Activated CD8-positive, alpha-beta T cell treated with anti-CD3 and anti-CD28 coated beads, Interleukin-2, amount 10 ng/mL, durations not matched to agents 7 days and 5 days (primary cell): ENCODE data around the gene GPSM3. TPM values are rescaled to one million over a fixed set of nuclear protein-coding genes. Genes with fewer than 3 reads are reported as not detected.
A peak's percentile ranks its signal among the peaks of the same experiment; 100 is the strongest.
"Not testable (repeated sequence)": the region's sequence is repeated elsewhere in the genome, so short reads cannot be mapped to it uniquely, and the experiment has no call there.

Experiments used
- ATAC-seq: fragments of 150-1000 bp; cut with Tn5 transposase; one replicate; pipeline ENCODE4 v1.10.0; 2021; ENCODE audit warnings: moderate library complexity
- CTCF ChIA-PET: fragments of 350-600 bp; sonication (Branson Sonifier 250); formaldehyde crosslinking; loops from one replicate; lab custom pipeline; 2021; ENCODE audit warnings: antibody characterized with exemption; lab: Charles Lee
- POLR2A ChIA-PET: fragments of 350-600 bp; sonication (Branson Sonifier 250); formaldehyde crosslinking; loops from one replicate; lab custom pipeline; 2021; ENCODE audit warnings: antibody characterized with exemption; lab: Charles Lee
- DNase-seq: peaks from one replicate; pipeline ENCODE4 v3.0.0-alpha.2; 2020
- H3K27ac Mint-ChIP-seq: one replicate; pipeline ENCODE4 v1.8.0; 2021; ENCODE audit warnings: mild to moderate bottlenecking, mixed read lengths
- H3K27me3 Mint-ChIP-seq: one replicate; pipeline ENCODE4 v1.8.0; 2021; ENCODE audit warnings: low read depth, mixed read lengths
- H3K36me3 Mint-ChIP-seq: one replicate; pipeline ENCODE4 v1.8.0; 2021; ENCODE audit warnings: low read depth, mixed read lengths
- H3K4me1 Mint-ChIP-seq: one replicate; pipeline ENCODE4 v1.8.0; 2021; ENCODE audit warnings: low read depth, mixed read lengths
- H3K4me3 Mint-ChIP-seq: one replicate; pipeline ENCODE4 v1.8.0; 2021; ENCODE audit warnings: mild to moderate bottlenecking, mixed read lengths
- H3K9me3 Mint-ChIP-seq: one replicate; pipeline ENCODE4 v1.8.0; 2022; ENCODE audit warnings: mixed read lengths; ENCODE audit not compliant: insufficient read depth
- total RNA-seq, 2 experiments: library from RNA; stranded (reverse); gene quantifications; one replicate each; pipeline ENCODE4 v1.2.3, GENCODE V29; 2021

The GPSM3 gene
- total RNA-seq, 2 experiments from 2014 or later, result 216 to 223 TPM

DNA sequence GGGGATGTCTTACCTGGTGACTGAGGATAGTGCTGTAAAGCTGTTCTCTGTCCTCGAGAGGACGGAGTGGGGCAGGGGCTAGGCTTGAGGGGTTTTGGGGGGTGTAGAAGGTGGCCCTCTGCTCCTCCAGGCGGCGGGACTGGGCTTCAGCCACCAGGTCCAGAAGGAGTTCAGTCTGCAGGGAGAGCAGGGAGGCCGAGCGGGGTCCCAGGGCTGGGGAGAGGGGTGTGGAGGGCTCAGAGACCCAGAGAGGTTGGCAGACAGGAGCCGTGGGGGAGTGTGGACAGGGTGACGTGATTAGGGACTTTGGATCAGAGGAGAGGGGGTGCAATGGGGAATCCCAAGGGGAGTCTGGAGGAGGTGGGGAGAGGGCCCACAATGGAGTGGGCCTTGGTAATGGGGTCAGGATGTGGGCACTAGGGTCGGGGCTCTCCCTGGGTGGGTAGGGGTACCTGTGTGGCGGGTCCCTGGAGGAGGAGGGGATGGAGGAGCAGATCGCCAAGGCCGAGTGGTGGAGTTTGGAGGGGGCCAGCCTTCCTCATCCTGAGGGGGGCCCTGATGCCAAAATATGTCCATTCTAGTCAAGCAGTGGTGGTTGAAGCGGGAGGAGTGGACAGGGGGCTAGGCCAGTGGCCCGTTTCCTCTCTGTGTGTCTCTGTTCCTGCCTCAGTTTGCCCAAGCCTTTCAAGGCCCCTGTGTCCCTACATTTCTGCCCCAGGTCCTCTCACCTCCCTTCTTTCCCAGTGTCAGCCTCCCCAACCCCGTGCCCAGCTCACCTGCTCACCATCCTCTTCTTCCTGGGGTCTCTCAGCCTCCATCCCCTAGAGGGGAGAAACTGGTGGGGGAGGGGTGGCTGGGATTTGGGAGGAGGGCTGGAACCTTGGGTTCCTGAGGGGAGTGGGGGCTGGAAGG is 491 bp downstream of the GPSM3 start:
- peak overlapping the region; percentile 97 for H3K27ac Mint-ChIP-seq
- ATAC-seq, result no peak
- H3K4me1 Mint-ChIP-seq, result peaks cover 53% of the 10 kb centered on the region
- peak overlapping the region; percentile 99 for H3K4me3 Mint-ChIP-seq
- no peak for DNase-seq
- H3K27me3 Mint-ChIP-seq, result no peaks in the 10 kb centered on the region
- H3K9me3 Mint-ChIP-seq, result no peaks in the 10 kb centered on the region
- POLR2A ChIA-PET, result interaction anchor here (1.0 to 6.5 kb wide), 7 partner anchors 9 to 780 kb away, joined by 3 to 45 read pairs (median 7); partner anchors contain the start of genes ATF6B, FKBPL and RNF5
- CTCF ChIA-PET, result interaction anchor here (0.9 to 2.5 kb wide), 7 partner anchors 9 to 646 kb away, joined by 3 to 8 read pairs (median 3); partner anchors contain the start of genes AGPAT1 and TAP2
- peaks cover 49% of the 10 kb centered on the region for H3K36me3 Mint-ChIP-seq

- POLR2A ChIA-PET, result interaction anchor here (1.0 to 6.5 kb wide), 9 partner anchors 8 to 780 kb away, joined by 3 to 45 read pairs (median 6); partner anchors contain the start of genes AGPAT1, ATF6B, DXO and FKBPL
- ATAC-seq (no peak), DNase-seq (no peak)
- Mint-ChIP-seq H3K4me1 (peaks cover 56% of the 10 kb centered on the region), H3K4me3 (peak overlapping the region; percentile 99), H3K36me3 (peaks cover 56% of the 10 kb centered on the region), H3K27ac (peak overlapping the region; percentile 97), H3K27me3 (no peaks in the 10 kb centered on the region), H3K9me3 (no peaks in the 10 kb centered on the region)
- CTCF ChIA-PET, result interaction anchor here (1.2 to 2.5 kb wide), 3 partner anchors 9 to 72 kb away, joined by 3 to 8 read pairs (median 3); no protein-coding TSS in a partner anchor
These were observed 1.3 kb downstream of the GPSM3 start for GRCh38 chr6:32190911-32191677.

GRCh38 chr6:32190054-32190851 is 2.2 kb downstream of the GPSM3 start, which contains the start of gene PBX2:
TSS of gene PBX2 (minus strand) at chr6:32190202. CDS start at chr6:32189915, 287 bp downstream.
- peak; percentile 61 for ATAC-seq
- Mint-ChIP-seq H3K4me1 (peaks cover 59% of the 10 kb centered on the region), H3K27ac (peak within 1 kb of the TSS; percentile 97), H3K27me3 (no peaks in the 10 kb centered on the region), H3K9me3 (no peaks in the 10 kb centered on the region), H3K36me3 (peaks cover 62% of the 10 kb centered on the region), H3K4me3 (peak within 1 kb of the TSS; percentile 99)
- POLR2A ChIA-PET, result interaction anchor here (1.0 to 6.5 kb wide), 8 partner anchors 8 to 781 kb away, joined by 3 to 45 read pairs (median 7); partner anchors contain the start of genes AGPAT1, ATF6B, DXO and FKBPL
- DNase-seq, result peak; percentile 93
- CTCF ChIA-PET, result interaction anchor here (1.2 to 2.5 kb wide), 2 partner anchors 11 to 72 kb away, joined by 3 to 8 read pairs; no protein-coding TSS in a partner anchor

- POLR2A ChIA-PET, result interaction anchor here (1.0 to 6.5 kb wide), 5 partner anchors 10 to 218 kb away, joined by 3 to 45 read pairs (median 8); partner anchors contain the start of genes ATF6B, DXO, FKBPL and RNF5
- no peak for ATAC-seq
These were observed 2.7 kb downstream of the GPSM3 start for GRCh38 chr6:32189742-32190053.

GRCh38 chr6:32189069-32189741 is 3.2 kb downstream of the GPSM3 start:
- Mint-ChIP-seq H3K4me3 (peak overlapping the region; percentile 99), H3K27ac (peak overlapping the region; percentile 87), H3K4me1 (peaks cover 49% of the 10 kb centered on the region), H3K36me3 (peaks cover 62% of the 10 kb centered on the region), H3K9me3 (no peaks in the 10 kb centered on the region), H3K27me3 (no peaks in the 10 kb centered on the region)
- CTCF ChIA-PET, result interaction anchor here (1.0 to 2.5 kb wide), 2 partner anchors 9 to 71 kb away, joined by 3 to 8 read pairs; no protein-coding TSS in a partner anchor
- ATAC-seq (no peak), DNase-seq (no peak)
- POLR2A ChIA-PET, result interaction anchor here (1.3 to 6.5 kb wide), 3 partner anchors 10 to 783 kb away, joined by 5 to 45 read pairs (median 8); partner anchors contain the start of gene RNF5

More at GRCh38 chr6:32189742-32190053, 2.7 kb downstream of the GPSM3 start:
- Mint-ChIP-seq H3K36me3 (peaks cover 62% of the 10 kb centered on the region), H3K27me3 (no peaks in the 10 kb centered on the region), H3K4me3 (peak overlapping the region; percentile 99), H3K9me3 (no peaks in the 10 kb centered on the region), H3K27ac (no peak overlapping the region), H3K4me1 (peaks cover 53% of the 10 kb centered on the region)
- no peak for DNase-seq
- CTCF ChIA-PET, result interaction anchor here (1.0 to 2.5 kb wide), 3 partner anchors 10 to 71 kb away, joined by 3 to 8 read pairs (median 3); no protein-coding TSS in a partner anchor

DNA sequence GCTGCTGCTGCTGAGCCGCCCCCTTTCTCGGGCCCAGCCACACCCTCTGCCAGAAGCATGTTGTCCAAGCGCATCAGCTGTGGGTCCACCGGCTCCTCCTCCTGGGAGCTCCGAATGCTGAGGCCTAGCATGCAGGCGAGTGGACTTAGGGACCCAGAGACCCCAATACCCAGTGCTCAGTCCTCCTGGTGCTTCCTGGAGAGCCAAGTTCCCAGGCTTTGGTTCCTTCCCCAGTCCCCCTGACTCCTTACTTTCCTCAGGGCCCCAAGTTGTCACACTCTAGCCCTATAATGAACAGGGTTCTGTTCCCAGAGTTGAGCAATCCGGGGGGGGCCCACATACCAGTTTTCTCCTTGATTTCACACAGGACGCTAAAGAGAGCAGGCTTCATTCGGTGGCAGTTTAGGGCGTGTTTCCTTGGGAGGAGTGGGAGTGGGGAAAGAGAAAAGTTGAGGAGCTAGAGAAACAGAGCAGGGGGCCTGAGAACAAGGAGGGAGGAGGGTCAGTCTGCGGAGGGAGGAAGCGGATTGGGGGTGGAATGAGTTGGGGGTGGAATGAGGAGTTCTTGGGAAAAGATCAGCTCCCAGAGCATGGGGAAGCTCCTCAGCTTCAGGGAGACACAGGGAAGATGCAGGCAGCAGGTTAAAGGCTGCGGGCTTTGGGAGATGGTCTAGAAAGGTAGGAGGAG is 3.9 kb downstream of the GPSM3 start:
- ChIA-PET POLR2A (interaction anchor here (1.3 to 6.5 kb wide), 3 partner anchors 9 to 783 kb away, joined by 5 to 45 read pairs (median 8); partner anchors contain the start of gene RNF5), CTCF (interaction anchor here (1.0 kb wide), 1 partner anchor 9 kb away, joined by 3 read pairs; no protein-coding TSS in a partner anchor)
- Mint-ChIP-seq H3K27me3 (no peaks in the 10 kb centered on the region), H3K36me3 (peaks cover 68% of the 10 kb centered on the region), H3K4me1 (peaks cover 42% of the 10 kb centered on the region), H3K27ac (peak overlapping the region; percentile 87), H3K9me3 (no peaks in the 10 kb centered on the region), H3K4me3 (peak overlapping the region; percentile 99)
- DNase-seq (no peak), ATAC-seq (no peak)

DNA sequence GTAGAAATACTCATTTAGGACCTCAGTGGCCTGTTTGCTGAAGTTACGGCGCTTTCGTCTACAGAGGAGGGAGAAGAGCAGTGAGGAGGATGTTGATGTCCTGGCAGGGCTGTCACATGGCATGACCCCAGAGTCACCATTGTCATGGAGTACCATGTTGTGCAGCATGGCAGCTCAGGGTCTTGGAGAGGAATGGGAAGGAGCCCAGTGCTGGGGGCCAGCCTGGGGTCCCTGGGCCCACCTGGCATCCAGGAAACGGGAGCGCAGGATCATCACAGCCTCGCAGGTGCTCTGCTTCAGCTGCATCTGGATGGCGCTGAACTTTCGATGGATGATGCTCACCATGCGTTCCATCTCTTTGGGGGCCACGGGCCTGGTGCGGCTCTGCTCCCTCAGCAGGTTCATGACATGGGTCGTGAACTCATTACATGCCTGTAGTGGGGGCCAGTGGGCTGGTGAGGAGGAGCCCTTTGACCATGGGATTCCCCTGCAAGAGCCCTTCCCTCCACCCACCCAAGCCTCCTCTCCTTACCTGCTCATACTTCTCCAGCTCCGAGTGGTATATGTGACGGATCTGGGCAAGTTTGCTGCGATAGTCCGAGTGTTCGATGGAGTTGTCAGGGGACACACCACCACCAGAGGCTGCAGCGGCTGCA is 4.6 kb downstream of the GPSM3 start:
- H3K9me3 Mint-ChIP-seq, DNase-seq, H3K27me3 Mint-ChIP-seq, ATAC-seq, CTCF ChIA-PET: not testable (repeated sequence)
- Mint-ChIP-seq H3K4me1 (peaks cover 39% of the 10 kb centered on the region), H3K27ac (peak overlapping the region; percentile 80), H3K4me3 (peak overlapping the region; percentile 99), H3K36me3 (peaks cover 71% of the 10 kb centered on the region)
- POLR2A ChIA-PET, result interaction anchor here (1.3 to 6.5 kb wide), 2 partner anchors 9 to 784 kb away, joined by 5 to 45 read pairs; partner anchors contain the start of gene RNF5

DNA sequence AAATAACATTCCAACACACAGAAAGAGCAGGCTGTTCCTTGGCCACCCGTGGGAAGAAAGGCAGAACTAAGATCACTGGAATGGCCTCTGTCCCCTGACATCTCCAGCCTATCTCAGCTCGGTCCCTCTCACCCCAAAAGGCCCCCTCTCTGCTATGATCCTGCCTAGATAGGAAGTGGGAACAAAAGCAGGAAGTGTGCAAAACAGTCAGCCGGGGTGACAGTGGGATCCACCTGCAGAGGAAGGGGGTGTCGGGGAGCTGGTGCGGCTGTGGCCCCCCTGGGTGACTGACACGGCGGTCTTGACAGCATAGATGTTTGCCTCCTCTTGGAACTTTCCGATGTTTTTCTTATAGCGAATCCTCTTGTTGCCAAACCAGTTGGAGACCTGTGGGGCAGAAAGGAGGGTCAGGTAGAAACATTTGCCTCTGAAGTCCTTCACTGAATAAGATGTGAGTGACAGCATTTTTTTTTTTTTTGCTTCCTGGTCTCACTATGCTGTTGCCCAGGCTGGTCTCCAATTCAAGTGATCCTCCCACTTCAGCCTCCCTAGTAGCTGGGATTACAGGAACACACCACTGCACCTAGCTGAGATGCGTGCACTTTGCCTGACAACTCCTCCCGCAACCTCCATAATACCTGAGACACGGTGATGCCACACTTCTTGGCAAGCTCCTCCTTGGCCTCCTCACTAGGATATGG is 5.3 kb downstream of the GPSM3 start:
- Mint-ChIP-seq H3K4me3 (peak overlapping the region; percentile 99), H3K27ac (peak overlapping the region; percentile 80), H3K36me3 (peaks cover 73% of the 10 kb centered on the region), H3K4me1 (peaks cover 38% of the 10 kb centered on the region), H3K27me3 (no peaks in the 10 kb centered on the region), H3K9me3 (no peaks in the 10 kb centered on the region)
- ATAC-seq (no peak), DNase-seq (no peak)
- POLR2A ChIA-PET, result interaction anchor here (6.5 kb wide), 1 partner anchor 8 kb away, joined by 45 read pairs; the partner anchor contains the start of gene RNF5
- CTCF ChIA-PET, result no interaction called here
